Amniotic stem cell (primary cell): ENCODE data around the gene IGSF8.
"Not testable (repeated sequence)": the region's sequence is repeated elsewhere in the genome, so short reads cannot be mapped to it uniquely, and the experiment has no call there.

ENCODE experiments used
- DNase-seq: peaks from one replicate; lab custom pipeline; 2025; lab: John Stamatoyannopoulos, UW

IGSF8 gene

GRCh38 chr1:160126342-160126741 lies 27.9 kb upstream of the IGSF8 start:
- not testable (repeated sequence) for DNase-seq

- DNase-seq = no peak
These were observed 27.3 kb upstream of the IGSF8 start for GRCh38 chr1:160125746-160126145.

GRCh38 chr1:160124705-160125478 lies 26.5 kb upstream of the IGSF8 start:
- DNase-seq = no peak

GRCh38 chr1:160123726-160124125 lies 25.3 kb upstream of the IGSF8 start:
- no peak for DNase-seq

- DNase-seq = no peak
These were observed 24.6 kb upstream of the IGSF8 start for GRCh38 chr1:160122978-160123495.

- DNase-seq = no peak
These were observed 23.0 kb upstream of the IGSF8 start for GRCh38 chr1:160121388-160121787.

- DNase-seq = no peak
These were observed 22.4 kb upstream of the IGSF8 start for GRCh38 chr1:160120797-160121196.

- DNase-seq = no peak
These were observed 20.5 kb upstream of the IGSF8 start for GRCh38 chr1:160118928-160119327.

GRCh38 chr1:160117709-160118183 lies 19.3 kb upstream of the IGSF8 start:
- DNase-seq = no peak

GRCh38 chr1:160117300-160117699 lies 18.9 kb upstream of the IGSF8 start:
- no peak for DNase-seq

GRCh38 chr1:160116283-160117147 lies 18.1 kb upstream of the IGSF8 start:
- DNase-seq = no peak

GRCh38 chr1:160115545-160116282 lies 17.3 kb upstream of the IGSF8 start, which contains the start of gene ATP1A2:
ATP1A2 (plus strand) TSS chr1:160115759; CDS start chr1:160115862, 103 bp downstream.
- no peak for DNase-seq

- DNase-seq = no peak
These were observed 15.7 kb upstream of the IGSF8 start for GRCh38 chr1:160114085-160114484.

- no peak for DNase-seq
These were observed 15.0 kb upstream of the IGSF8 start for GRCh38 chr1:160113407-160113806.

GRCh38 chr1:160112357-160112756 lies 13.9 kb upstream of the IGSF8 start:
- no peak for DNase-seq

- DNase-seq = not testable (repeated sequence)
These were observed 13.0 kb upstream of the IGSF8 start for GRCh38 chr1:160111462-160111861.

- no peak for DNase-seq
These were observed 11.3 kb upstream of the IGSF8 start for GRCh38 chr1:160109686-160110085.

GRCh38 chr1:160108888-160109662 lies 10.7 kb upstream of the IGSF8 start:
- no peak for DNase-seq

GRCh38 chr1:160107512-160107911 lies 9.1 kb upstream of the IGSF8 start:
- no peak for DNase-seq

GRCh38 chr1:160105155-160105554 lies 6.7 kb upstream of the IGSF8 start:
- no peak for DNase-seq

- DNase-seq = no peak
These were observed 6.1 kb upstream of the IGSF8 start for GRCh38 chr1:160104486-160104885.
